HTERT RPE-1 (cell line): ENCODE measurements around the gene NUP37.
"Not testable (repeated sequence)": the region's sequence is repeated elsewhere in the genome, so short reads cannot be mapped to it uniquely, and the experiment has no call there.

Experiments
- in situ Hi-C: fragments of 300-500 bp; cut with MboI; formaldehyde crosslinking; loops from 4 replicates; pipeline ENCODE4 v1.14.3; 2020; ENCODE audit warnings: low sequenced_read_pairs

NUP37 gene

DNA sequence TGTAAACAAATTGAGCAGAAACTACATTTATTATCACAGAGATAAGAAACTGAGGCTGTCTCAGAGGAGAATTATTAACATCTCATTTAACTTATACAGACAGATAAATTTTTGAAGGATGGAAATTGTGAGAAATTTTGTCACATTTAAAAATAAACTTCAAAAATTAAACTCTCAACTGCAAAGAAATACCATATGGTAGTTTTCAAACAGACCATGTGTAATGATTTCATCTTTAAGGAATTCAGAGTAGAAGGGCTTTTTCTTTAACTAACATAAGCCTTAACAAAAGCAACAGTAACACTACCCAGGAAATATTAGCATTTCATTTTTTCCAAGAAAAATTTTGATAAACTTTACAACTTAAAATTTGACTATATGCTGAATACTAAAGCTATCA lies 26.6 kb downstream of the NUP37 start:
- in situ Hi-C loops = no loop called here

DNA sequence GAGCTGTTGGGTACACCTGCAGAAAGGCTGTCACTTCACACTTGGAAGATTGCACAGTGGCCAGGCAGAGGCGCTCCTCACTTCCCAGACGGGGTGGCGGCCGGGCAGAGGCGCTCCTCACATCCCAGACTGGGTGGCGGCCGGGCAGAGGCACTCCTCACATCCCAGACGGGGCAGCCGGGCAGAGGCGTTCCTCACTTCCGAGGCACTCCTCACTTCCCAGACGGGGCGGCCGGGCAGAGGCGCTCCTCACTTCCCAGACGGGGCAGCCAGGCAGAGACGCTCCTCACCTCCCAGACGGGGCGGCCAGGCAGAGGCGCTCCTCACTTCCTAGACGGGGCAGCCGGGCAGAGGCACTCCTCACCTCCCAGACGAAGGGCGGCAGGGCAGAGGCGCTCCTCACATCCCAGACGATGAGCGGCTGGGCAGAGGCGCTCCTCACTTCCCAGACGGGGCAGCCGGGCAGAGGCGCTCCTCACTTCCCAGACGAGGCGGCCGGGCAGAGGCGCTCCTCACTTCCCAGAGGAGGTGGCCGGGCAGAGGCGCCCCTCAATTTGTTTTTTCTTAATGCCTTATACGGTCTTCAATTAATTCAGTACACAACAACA lies 30.6 kb downstream of the NUP37 start:
- in situ Hi-C loops = not testable (repeated sequence)

DNA sequence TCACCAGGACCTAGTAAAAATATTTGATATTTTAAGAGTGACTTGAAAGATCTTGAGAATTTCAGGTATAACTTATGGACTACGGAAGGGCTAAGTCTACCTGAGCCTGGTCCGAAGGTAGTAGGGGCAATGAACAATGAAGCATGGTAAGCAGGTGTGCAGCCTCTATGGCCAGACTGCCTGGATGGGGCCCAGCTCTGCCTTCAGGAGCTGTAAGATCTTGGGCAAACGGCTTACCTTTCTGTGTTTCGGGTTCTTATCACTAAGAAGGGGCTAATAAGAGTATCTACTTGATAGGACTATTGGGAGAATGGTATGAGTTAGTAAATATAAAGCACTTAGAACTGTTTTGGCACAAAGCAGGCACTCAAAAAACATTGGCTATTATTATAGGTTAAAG lies 39.1 kb downstream of the NUP37 start:
- in situ Hi-C loops = no loop called here

DNA sequence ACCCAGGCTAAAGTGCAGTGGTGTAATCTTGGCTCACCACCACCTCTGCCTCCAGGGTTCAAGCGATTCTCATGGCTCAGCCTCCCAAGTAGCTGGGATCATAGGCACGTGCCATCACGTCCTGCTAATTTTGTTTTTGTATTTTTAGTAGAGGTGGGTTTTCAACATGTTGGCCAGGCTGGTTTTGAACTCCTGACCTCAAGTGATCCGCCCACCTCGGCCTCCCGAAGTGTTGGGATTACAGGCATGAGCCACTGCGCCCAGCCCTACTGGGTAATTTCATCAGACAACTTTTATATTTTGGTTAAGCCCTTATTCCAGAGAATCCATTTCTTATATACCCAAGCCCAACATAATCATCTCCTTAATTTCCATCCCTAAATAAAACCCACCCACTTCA lies 47.8 kb downstream of the NUP37 start:
- in situ Hi-C loops = not testable (repeated sequence)

DNA sequence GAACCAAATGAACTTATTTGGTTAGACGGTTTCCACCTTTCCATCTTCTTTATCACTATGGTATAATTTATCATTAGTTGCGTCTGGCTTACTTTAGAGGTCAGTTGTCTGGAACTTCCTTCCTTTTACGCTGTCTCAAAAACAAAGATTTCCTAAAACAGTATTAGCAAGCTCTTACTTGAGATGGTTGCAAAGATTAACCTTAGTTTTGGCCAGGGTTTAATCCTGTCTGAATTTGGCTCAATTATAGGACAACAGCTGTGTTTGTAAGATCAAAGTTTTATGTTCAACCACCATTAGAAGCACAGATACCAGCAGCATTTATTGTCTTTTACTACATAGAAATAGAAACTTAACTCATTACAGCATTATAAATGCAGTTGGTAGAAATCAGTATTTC lies 50.2 kb downstream of the NUP37 start:
- in situ Hi-C loops = no loop called here

DNA sequence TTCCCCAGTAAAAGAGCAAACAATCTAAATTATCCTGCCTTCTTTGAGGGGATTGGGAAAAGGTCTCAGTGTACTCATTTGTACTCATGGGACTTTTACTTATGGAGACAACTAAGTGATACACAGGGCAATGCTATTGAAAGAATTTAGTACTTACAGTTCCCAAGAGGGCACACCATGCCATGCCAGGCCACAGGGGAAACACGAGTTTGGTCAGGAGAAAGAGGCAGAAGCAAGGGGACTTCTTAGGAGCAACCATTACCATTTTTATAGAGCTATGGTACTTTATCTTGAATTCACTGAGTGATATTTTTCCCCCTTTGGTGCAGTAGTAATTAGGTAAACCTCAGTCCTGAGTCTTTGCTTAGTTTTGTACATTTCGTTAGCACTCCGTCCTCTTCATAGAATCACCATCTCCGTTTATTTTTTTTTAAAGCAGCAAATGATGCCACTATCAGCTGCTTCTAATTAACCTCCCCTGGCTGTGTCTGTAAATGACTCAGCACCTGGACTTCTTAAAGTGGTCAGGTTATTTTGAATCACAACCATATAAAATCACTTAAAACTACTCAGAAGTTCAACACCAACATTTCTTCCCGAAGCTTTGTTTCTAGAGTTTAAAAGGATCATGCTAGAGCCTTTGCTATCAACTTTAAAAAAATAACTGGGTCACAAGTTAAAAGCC lies 52.2 kb downstream of the NUP37 start:
- in situ Hi-C loops = no loop called here

DNA sequence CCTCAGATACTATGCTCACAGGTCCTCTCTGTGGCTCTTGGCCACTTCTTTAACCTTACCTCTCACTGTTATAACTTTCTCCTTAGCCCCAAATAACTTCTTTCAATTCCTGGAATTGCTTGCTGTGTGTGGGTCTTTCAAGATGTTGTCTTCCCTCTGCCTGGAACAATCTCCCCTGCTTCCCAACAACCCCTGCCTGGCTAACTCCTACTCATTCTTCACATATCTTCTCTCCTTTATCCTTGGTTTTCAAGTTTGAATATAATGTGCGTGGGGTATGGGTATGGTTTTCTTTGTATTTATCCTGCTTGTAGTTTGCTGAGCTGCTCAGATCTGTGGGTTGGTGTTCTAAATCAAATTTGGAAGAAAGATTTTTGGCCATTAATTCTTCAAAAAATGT lies 55.4 kb downstream of the NUP37 start:
- in situ Hi-C loops = no loop called here

DNA sequence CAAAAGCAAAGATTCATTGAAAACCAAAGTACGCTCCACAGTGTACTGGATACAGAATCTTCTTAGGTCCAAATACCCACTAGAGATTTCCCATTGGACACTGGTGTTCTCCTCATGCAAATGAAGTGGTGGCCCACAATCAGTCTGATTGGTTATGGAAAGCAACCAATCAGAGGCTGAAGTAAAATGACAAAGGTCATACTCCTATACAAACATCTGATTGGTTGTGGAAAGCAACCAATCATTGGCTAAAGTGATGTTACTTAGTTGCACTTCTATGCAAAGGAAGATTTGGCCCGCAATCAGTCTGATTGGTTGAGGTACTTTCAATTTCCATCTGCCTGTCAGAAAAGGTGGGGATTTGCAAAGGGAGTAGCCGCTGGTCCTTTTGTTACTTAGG lies 56.8 kb downstream of the NUP37 start:
- in situ Hi-C loops = no loop called here

DNA sequence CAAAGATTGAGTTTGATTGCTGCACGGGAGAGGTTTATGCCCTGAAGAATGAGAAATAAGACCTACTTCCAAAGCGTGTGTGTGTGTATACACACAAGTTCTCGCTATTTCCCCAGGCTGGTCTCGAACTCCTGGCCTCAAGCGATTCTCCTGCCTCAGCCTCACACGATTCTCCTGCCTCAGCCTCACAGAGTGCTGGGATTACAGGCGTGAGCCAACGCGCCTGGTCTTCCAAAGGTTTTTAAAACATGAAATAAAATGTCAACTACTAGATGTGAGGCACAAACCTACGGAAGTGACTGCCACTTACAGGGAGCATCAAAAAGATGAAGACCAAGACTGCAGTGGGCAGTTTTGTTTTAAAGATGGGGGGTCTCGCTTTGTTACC lies 57.5 kb downstream of the NUP37 start:
- in situ Hi-C loops = no loop called here

DNA sequence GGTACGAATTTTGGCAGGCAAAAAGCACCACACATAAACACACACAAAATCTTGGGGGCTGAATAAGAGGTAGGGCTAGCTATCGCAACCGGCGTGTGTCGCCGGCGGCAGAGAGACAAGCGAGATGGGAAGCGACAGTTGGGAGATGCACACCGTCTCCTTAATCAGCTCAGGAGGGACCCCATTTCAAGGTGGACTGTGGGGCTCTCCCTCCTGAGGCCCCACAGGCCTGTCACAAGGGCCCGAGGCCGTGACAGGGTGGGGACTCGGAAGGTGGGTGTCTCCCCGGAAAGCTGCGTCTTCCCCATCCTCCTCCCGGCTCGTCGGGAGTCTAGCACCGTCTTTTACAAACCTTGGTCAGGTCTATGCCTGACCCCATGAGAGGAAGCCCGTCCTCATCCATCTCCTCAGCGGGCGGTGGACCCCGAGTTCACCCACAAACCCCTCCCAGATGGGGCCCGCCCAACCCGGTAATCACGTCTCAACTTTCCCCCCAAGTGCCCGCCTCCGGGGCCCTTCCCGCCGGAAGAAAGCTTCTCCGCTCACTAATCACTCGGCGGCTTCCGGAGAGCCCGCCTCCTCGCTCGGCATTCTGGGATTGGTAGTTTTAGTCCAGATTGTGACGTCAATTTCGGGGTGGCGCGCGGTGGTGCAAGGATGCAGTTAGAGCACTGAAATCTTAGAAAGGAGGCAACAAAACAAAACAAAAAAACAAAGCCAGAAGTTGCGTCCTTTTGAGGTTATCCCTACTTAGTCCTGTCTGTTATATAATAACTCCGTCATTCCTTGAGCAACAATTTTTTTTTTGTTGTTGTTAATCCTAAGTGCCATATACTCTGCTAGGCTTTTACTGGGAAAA lies 58.1 kb downstream of the NUP37 start, which contains the start of gene WASHC3:
Gene WASHC3 (minus strand): TSS at position 432 of the 859 bp plus-strand sequence. CDS start 29 bp downstream, at position 403.
- in situ Hi-C loops = no loop called here

DNA sequence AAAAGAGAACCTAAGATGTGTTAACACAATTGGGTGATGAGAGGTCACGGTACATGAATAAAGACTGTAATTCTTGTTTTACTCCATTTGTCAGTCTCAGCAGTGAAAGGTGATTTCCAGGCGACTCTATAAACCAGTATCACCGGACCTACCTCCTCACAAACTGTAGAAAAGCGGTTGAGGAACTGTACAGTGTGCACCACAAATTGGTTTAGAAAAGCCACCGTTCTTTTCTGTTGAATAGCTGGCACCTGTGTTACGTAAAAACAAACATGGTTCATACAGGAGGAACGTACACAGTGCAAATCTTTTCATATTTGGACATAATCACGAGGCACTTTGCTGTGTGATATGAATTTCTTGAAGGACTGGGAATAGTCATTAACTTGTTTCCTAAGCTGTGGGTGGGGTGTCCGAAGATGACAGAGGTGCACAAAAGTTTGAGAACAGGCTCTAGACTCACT lies 58.8 kb downstream of the NUP37 start:
- in situ Hi-C loops = no loop called here

DNA sequence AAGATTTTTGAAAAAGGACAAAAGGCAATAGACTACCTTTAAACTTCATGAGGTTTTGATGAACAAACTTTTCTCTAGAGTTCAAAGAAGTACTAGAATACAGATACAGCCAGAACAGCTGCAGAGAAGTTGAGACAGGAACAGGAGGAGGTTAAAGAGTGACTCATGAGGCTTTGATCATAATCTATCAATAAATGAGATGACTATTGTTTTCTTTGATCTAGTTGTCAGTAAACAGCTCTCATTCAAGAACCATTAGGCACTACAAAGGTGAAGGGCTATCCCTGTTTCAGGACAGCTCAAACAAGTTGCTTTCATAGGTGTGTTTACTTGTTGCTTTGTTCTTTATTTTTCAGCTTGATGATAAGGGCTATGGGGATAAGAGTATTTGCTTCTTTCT lies 60.6 kb downstream of the NUP37 start:
- in situ Hi-C loops = no loop called here

DNA sequence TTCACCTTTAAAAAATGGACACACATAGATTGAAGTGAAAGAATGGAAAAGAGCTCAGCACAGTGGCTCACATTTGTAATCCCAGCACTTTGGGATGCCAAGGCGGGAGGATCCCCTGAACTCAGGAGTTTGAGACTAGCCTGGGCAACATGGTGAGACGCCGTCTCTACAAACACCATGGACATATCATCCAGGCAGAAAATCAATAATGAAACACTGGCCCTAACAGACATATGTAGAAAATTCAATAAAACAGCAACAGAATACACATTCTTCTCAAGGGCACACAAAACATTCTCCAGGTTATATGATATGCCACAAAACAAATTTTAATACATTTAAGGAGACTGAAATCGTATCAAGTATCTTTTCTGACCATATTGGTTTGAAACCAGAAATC lies 65.6 kb downstream of the NUP37 start:
- in situ Hi-C loops = no loop called here

DNA sequence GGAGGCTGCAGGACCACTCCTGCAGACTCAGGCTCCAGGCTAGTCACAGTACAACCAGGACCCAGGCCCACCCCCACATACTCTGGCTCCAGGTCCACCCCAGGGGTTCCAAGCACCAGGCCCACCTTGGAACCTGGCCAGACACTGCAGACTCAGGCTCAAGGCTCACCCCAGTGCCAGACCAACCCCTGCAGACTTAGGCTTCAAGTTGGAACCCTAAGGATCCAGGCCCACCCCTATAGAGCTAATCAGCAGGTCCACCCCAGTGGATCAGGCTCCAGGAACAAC lies 66.9 kb downstream of the NUP37 start:
- in situ Hi-C loops = no loop called here

DNA sequence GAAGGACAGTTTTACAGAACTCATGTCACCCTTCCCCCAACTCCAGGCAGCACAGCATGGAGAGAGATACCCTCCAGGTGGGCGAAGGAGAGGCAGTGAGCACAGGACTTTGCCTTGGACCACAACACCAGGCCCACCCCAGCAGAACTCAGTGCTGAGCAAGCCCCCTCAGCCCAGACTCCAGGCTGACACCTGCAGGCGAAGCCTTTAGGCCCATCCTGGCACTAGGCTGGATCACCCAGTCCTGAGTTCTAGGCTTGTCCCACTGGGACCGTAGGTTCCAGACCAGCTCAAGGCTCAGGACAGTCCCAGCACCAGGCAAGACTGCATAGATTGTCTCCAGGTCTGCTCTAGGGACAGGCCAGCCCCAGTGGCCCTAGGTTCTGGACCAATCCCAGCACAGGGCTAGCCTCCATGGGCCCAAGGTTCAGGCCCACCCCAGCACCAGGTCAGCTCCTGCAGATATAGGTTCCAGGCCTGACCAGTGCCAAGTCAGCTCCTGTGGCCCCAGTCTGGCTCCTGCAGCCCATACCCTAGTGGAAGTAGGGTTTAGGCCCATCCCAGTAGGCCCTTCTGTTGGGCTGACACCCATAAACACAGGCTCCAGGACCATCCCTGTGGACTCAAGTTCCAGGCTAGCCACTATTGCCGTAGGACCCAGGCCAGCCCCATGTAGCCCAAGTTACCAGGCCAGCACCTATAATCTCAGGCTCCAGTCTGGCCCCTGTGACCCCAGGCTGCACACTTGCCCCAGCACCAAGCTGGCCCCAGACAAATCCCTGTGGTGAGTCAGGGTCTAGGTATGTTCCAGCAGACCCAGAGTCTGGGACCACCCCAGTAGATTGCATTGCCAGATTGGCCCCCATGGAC lies 67.5 kb downstream of the NUP37 start:
- in situ Hi-C loops = no loop called here

DNA sequence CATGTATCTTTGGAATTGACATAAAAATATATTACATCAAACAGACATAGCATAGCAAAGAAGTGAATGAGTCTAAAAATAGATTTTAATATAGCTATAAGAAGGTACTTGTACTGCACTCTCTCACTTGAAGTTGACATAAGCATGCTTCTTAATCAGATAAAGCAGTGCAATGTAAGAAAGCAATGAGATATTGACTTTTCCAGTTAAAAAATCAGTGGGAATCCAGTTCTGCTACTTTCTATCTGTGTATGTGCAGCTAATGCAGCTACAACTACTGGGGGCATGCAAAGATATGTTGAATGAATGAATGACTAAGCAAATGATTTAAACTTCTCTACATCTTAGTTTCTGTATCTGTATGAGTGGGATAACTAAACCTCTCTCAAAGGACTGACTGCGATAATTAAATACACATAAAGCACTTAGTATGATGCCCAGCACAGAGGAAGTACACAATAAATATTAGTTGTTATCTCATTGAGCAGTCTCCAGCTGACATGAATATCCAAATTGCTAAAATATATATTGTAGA lies 68.4 kb downstream of the NUP37 start:
- in situ Hi-C loops = no loop called here

DNA sequence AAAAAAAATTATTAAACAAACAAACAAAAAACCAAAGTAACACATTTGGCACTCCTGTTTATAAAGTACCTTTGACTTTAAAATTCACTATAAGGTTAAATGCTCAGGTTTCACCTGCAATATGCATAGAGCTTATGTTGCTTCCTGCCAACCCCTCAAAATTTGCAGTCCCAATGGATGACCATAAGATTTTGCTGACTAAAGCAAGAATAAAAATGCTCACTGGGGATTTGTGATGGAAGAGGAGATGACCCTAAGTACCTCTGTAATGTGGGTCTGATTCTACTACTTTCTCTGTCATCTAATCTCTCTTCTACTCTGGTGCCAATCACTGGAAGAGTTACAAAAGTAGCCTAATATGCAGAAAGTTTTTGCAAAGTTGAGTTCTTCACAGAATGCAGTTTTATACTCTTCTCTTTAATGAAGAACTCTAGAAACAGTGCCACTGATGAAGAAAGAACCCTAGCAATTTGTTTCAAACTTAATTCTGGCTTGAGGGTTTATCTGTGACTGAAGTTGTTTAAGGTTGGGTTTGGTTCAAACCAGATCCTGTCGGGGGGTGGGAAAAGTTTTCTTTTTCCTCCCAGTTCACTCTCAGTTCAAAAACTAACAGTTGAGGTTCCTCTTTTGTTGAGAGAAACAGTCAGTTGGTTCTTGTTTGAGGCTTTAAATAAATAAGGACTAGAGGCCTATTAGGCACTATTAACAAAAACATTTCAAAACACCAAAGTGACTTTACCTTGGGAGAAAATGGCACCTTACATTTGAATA lies 69.1 kb downstream of the NUP37 start:
- in situ Hi-C loops = no loop called here

DNA sequence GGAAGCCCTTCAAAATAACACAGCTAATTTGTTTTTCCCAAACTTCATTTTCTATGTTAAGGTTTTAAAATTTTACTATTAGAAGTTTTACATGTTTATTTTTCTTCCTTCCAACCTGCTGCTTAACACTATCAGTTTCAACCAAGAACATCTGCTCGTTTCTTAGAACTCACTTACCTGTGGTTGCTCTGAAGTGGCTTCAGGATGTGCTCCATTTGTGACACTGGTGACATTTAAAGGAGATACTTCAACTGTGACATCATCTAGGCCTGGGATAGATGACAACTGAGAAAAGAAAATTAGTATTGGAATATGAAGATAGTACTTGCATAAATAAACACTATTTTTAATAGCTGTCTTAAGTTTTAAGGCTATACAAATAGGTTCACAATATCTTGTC lies 76.0 kb downstream of the NUP37 start:
- in situ Hi-C loops = no loop called here

DNA sequence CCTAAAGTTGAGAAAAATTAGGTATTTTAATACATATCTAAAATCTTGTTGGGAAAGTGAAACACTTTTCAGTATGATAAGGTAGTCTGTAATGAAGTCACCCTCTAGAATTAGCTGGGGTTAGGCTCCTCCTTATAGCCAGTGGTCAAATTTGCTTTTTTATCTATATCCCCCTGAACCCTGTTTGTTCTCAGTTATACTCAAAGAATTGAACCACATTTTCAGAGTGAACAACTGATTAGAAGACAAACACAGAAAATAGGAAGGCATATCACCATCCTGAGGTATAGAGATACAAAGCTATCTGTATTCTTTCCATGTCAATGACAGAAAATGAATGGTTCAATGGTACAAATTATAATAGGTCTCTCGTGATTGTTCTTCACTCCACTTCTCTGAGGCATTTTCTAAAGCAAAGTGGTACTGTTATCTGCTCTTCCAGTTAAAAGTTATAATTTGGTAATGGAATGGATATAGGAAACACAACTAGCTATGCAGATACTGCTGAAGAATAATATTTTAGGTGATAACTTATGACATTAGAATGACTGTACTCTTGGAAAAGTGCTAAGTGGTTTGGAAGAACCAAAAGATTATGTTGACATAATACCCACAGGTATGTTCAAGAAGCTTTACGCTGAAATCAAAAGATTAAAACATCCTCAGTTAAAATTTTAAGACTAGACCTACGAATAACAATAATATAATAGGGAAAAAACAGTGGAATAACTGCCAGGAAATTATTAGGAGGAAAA lies 85.7 kb downstream of the NUP37 start:
- in situ Hi-C loops = no loop called here
